Measurements from ENCODE around the gene TAAR9.

- no peak for TF ChIP-seq CTCF (IDR thresholded peaks at IDR 0.05)
- TF ChIP-seq POLR2A (IDR thresholded peaks at IDR 0.05), result no peak
These were observed 48.1 kb upstream of the TAAR9 start for GRCh38 chr6:132490024-132490423.

All from vagina (tissue), 2 donors.